Psoas muscle (tissue), 8 donors: Measurements from ENCODE around the gene ARHGAP24. TPM values are rescaled to one million over a fixed set of nuclear protein-coding genes. Genes with fewer than 3 reads are reported as not detected.

Source experiments
- ATAC-seq, 4 donors: fragments of 200-7000 bp; cut with Tn5 transposase; one replicate each; pipeline ENCODE4 v1.9.1; 2020; ENCODE audit warnings: moderate library complexity in 3 of 4, mild to moderate bottlenecking in 2 of 4
- DNase-seq, 2 donors: peaks; one replicate each; pipeline ENCODE4 v3.0.0-alpha.2; 2020
- H3K27ac ChIP-seq: fragments of 200-600 bp; one replicate; pipeline ENCODE4 v1.8.0; 2022
- H3K27me3 ChIP-seq, 3 donors: fragments of 200-600 bp in 1 of 3; one replicate each; pipeline versions ENCODE4 v1.6.1 to v1.8.0; 2013 to 2022; ENCODE audit warnings: low read length in 2 of 3, mild to moderate bottlenecking in 2 of 3, moderate library complexity in 1 of 3; ENCODE audit not compliant: insufficient read depth in 3 of 3
- H3K36me3 ChIP-seq, 2 donors: fragments of 200-600 bp in 1 of 2; one replicate each; pipeline versions ENCODE4 v1.6.1 to v1.8.0; 2013 to 2022; ENCODE audit warnings: low read depth in 1 of 2, mild to moderate bottlenecking in 1 of 2, moderate library complexity in 1 of 2; ENCODE audit not compliant: insufficient read depth in 1 of 2
- H3K4me1 ChIP-seq: fragments of 200-600 bp; one replicate; pipeline ENCODE4 v1.8.0; 2022
- H3K4me3 ChIP-seq: fragments of 200-600 bp; one replicate; pipeline ENCODE4 v1.8.0; 2022; ENCODE audit warnings: mild to moderate bottlenecking
- H3K9me3 ChIP-seq: fragments of 200-600 bp; one replicate; pipeline ENCODE4 v1.8.0; 2022
- WGBS, 3 donors: extraction: QIAGEN DNeasy Blood & Tissue Kit; methylation state at CpG; one replicate each; pipeline versions ENCODE4 v1.1.6 to v1.1.7; 2013; 5-methylcytosine and 5-hydroxymethylcytosine counted together
- intact Hi-C, 2 donors: fragments of 100-400 bp; cut with DNase I; formaldehyde crosslinking; loops; one replicate each; pipeline versions ENCODE4 v1.11.0 to v1.14.2; 2022
- polyA plus RNA-seq, 3 donors: library from polyadenylated mRNA; stranded (reverse); fragments of 200-250 nt; gene quantifications; one replicate each; pipeline ENCODE4 v1.2.3, GENCODE V29; 2013
- total RNA-seq, 4 donors: library from RNA; stranded (reverse); fragmentation: NEBNext Ultra II Directional in 2 of 4; extraction: Animal tissue kit (Norgen Biotek cat#: 25700) in 2 of 4; gene quantifications; one replicate each; pipeline versions ENCODE4 v1.2.1 to v1.2.4, GENCODE V29; 2021 to 2023
- TF ChIP-seq, protein P1 (sequence below): fragments of 200-600 bp; IDR thresholded peaks from one replicate; pipeline ENCODE4 v1.8.0; 2022; ENCODE audit warnings: antibody characterized with exemption
- donor health status: healthy with polysubstance abuse.
- donor health status: DM: no; HTN: no; CAD: no; lungs with moderate emphysema.
- donor health status: Bipolar disorder and iron deficiency.
- donor health status: healthy.
- donor health status: DM: yes; HTN: yes; CAD: no.
- donor health status: DM: no; HTN: no; CAD: no.
- donor health status: DM: no; HTN: no; CAD: no.
- donor health status: DM: yes; HTN: yes; CAD: no.

ARHGAP24 gene
- total and polyA plus RNA-seq, 7 donors = 2.3 to 25.7 (median 4.6) TPM

- intact Hi-C loops = loop anchor here (2.0 to 10.0 kb wide), 5 partner anchors 274 to 666 kb away; partner anchors contain the start of gene ARHGAP24 (in 1 of the 2)
- WGBS, 3 donors = 46 to 63% (median 46%) methylated on average over 4 of the region's 4 CpGs
- Histone ChIP-seq H3K36me3 (no peaks in the 10 kb centered on the region), H3K9me3 (no peaks in the 10 kb centered on the region), H3K27ac (no peak overlapping the region), H3K4me1 (no peaks in the 10 kb centered on the region), H3K27me3 (no peaks in the 10 kb centered on the region), H3K4me3 (no peak overlapping the region)
- no peak for ATAC-seq
- TF ChIP-seq, protein P1, sequence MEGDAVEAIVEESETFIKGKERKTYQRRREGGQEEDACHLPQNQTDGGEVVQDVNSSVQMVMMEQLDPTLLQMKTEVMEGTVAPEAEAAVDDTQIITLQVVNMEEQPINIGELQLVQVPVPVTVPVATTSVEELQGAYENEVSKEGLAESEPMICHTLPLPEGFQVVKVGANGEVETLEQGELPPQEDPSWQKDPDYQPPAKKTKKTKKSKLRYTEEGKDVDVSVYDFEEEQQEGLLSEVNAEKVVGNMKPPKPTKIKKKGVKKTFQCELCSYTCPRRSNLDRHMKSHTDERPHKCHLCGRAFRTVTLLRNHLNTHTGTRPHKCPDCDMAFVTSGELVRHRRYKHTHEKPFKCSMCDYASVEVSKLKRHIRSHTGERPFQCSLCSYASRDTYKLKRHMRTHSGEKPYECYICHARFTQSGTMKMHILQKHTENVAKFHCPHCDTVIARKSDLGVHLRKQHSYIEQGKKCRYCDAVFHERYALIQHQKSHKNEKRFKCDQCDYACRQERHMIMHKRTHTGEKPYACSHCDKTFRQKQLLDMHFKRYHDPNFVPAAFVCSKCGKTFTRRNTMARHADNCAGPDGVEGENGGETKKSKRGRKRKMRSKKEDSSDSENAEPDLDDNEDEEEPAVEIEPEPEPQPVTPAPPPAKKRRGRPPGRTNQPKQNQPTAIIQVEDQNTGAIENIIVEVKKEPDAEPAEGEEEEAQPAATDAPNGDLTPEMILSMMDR = no peak
- DNase-seq = no peak
Measured at GRCh38 chr4:85748654-85749053, 273.7 kb downstream of the ARHGAP24 start.

- Histone ChIP-seq H3K4me3 (no peak overlapping the region), H3K27me3 (no peaks in the 10 kb centered on the region), H3K9me3 (no peaks in the 10 kb centered on the region), H3K4me1 (no peaks in the 10 kb centered on the region), H3K27ac (no peak overlapping the region), H3K36me3 (no peaks in the 10 kb centered on the region)
- DNase-seq (no peak), ATAC-seq (no peak)
- 86 to 92% (median 87%) methylated on average over 2 of the region's 2 CpGs for WGBS, 3 donors
- TF ChIP-seq, protein P1 = no peak
- intact Hi-C loops = loop anchor here in 1 of 2 donors (5.0 kb wide), 1 partner anchor 215 kb away; no protein-coding TSS in a partner anchor
Measured at GRCh38 chr4:85751866-85752265, 276.9 kb downstream of the ARHGAP24 start.

DNA sequence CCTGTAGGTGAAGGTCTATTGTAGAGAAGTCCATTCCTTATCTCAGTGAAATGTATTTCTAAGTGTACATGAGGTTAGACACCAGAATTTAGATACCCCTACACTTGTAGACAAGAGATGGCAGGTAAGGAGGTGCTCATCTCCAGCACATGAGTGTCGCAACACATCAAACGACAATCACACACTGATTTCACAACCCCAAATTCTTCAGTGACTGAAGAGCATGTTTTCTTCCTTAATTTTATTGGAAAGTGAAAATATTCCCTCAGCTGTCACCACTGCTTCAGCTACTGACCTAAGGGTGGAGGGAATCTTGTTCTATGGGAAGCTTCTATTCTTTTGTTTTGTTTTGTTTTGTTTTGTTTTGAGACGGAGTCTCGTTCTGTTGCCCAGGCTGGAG is 280.3 kb downstream of the ARHGAP24 start:
- DNase-seq (no peak), ATAC-seq (no peak)
- Histone ChIP-seq H3K36me3 (no peaks in the 10 kb centered on the region), H3K27me3 (no peaks in the 10 kb centered on the region), H3K27ac (no peak overlapping the region), H3K9me3 (no peaks in the 10 kb centered on the region), H3K4me1 (no peaks in the 10 kb centered on the region), H3K4me3 (no peak overlapping the region)
- WGBS, 3 donors = 61 to 68% (median 68%) methylated on average over 2 of the region's 4 CpGs
- TF ChIP-seq, protein P1 = no peak
- intact Hi-C loops = no loop called here

DNA sequence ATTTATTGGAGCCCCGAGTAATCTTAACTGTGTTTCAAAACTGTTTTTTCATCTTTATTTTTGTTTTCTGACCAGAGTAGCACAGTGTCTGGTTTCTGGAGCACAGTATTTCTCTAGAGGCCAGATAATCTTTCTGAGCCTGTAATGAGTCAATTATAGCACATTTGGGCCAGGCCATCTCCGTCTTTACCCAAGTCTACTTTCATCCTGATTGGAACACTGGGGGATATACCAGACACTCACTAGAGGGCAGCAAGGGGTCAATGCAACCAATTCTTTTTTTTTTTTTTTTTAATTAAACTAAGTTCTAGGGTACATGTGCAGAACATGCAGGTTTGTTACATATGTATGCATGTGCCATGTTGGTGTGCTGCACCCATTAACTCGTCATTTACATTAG is 282.0 kb downstream of the ARHGAP24 start:
- H3K4me1 ChIP-seq = no peaks in the 10 kb centered on the region
- H3K36me3 ChIP-seq = no peaks in the 10 kb centered on the region
- WGBS, 3 donors = 65 to 72% (median 71%) methylated on average over 3 of the region's 3 CpGs
- intact Hi-C loops = no loop called here
- TF ChIP-seq, protein P1 = peak; percentile 34
- DNase-seq (no peak), ATAC-seq (no peak)
- H3K27me3 ChIP-seq = no peaks in the 10 kb centered on the region
- H3K27ac ChIP-seq = no peak overlapping the region
- no peak overlapping the region for H3K4me3 ChIP-seq
- H3K9me3 ChIP-seq = no peaks in the 10 kb centered on the region

GRCh38 chr4:85759388-85759787 is 284.4 kb downstream of the ARHGAP24 start:
- H3K4me1 ChIP-seq = peaks cover 7% of the 10 kb centered on the region
- ATAC-seq (no peak), DNase-seq (no peak)
- H3K27me3 ChIP-seq = no peaks in the 10 kb centered on the region
- TF ChIP-seq, protein P1 = no peak
- no peaks in the 10 kb centered on the region for H3K9me3 ChIP-seq
- H3K4me3 ChIP-seq = no peak overlapping the region
- H3K36me3 ChIP-seq = no peaks in the 10 kb centered on the region
- WGBS, 3 donors = 96 to 99% (median 96%) methylated on average over 3 of the region's 3 CpGs
- intact Hi-C loops = no loop called here
- H3K27ac ChIP-seq = no peak overlapping the region
